Stomach smooth muscle (tissue), 2 donors: ENCODE results near the gene CARD9.
A peak's percentile ranks its signal among the peaks of the same experiment; 100 is the strongest.

ENCODE experiments used
- H3K27ac ChIP-seq: one replicate; pipeline ENCODE4 v1.7.0; 2013; ENCODE audit warnings: mild to moderate bottlenecking, low read length, inconsistent platforms
- H3K27me3 ChIP-seq, 2 donors: one replicate each; pipeline ENCODE4 v1.7.0; 2013; ENCODE audit warnings: low read length in 2 of 2; ENCODE audit not compliant: insufficient read depth in 2 of 2, control insufficient read depth in 1 of 2
- H3K36me3 ChIP-seq, 2 donors: one replicate each; pipeline ENCODE4 v1.7.0; 2013; ENCODE audit warnings: low read length in 2 of 2; ENCODE audit not compliant: control insufficient read depth in 2 of 2, insufficient read depth in 2 of 2
- H3K4me1 ChIP-seq: one replicate; pipeline ENCODE4 v1.7.0; 2013; ENCODE audit warnings: low read length; ENCODE audit not compliant: control insufficient read depth, insufficient read depth
- H3K4me3 ChIP-seq, 2 donors: one replicate each; pipeline ENCODE4 v1.7.0; 2013; ENCODE audit warnings: low read length in 2 of 2
- H3K9ac ChIP-seq, 2 donors: one replicate each; pipeline ENCODE4 v1.7.0; 2013; ENCODE audit warnings: low read length in 2 of 2, mild to moderate bottlenecking in 1 of 2
- H3K9me3 ChIP-seq, 2 donors: one replicate each; pipeline ENCODE4 v1.7.0; 2013; ENCODE audit warnings: low read length in 2 of 2; ENCODE audit not compliant: control insufficient read depth in 2 of 2
- donor health status: healthy.
- donor health status: Pancreatic carcinoma.

The CARD9 gene

DNA sequence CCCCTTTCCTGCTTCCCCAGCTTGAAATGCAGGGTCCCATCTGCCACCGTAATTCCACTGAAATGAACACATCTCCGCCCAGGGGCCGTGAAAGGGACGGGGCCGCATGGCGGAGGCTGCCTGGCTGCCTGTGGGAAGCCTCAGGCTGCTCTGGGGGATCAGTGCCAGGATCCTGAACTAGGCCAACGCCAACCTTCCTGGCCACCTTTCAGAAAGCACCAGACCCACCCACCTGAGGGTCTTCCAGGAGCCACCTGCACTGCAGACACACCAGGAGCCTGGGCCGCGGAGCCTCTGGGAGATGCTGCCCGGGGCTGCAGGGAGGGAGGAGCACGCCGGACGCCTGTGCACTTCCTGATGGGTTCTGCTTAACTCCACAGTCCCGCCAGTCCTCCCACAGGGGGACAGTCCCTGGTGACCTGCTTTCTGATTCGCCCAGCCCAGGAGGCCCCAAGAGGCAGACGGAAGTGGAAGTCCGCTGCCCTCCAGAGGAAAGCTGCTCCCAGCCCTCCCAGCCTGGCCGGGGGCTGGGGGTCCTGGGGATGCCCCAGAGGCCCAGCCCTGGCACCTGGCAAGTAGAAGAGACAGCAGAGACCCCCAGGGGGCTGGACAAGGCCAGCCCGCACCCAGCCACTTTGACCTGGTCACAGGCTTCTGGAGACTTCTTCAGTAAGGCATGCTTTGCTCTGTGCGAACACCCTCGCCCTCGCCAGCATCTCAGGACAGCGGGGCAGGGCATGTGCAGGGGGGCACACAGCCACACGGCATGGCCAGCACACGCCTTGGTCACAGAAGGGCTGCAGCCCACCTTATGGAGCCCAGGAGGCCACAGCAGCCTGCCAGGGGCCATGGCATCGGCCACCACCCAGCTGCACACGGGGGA is at the start of gene CARD9:
TSS of gene CARD9 (minus strand) at position 370 of the 883 bp plus-strand sequence. CDS start 1,591 bp downstream, outside the sequence.
- H3K27me3 ChIP-seq, result no peaks in the 10 kb centered on the region
- peaks cover 10% of the 10 kb centered on the region for H3K4me1 ChIP-seq
- peak within 1 kb of the TSS in 1 of 2 donors; percentile 35 for H3K4me3 ChIP-seq
- H3K36me3 ChIP-seq, result peaks cover 0 to 2% of the 10 kb centered on the region in 2 donors
- H3K9ac ChIP-seq, result no peak within 1 kb of the TSS
- no peaks in the 10 kb centered on the region for H3K9me3 ChIP-seq
- no peak within 1 kb of the TSS for H3K27ac ChIP-seq

GRCh38 chr9:136422876-136423275 is 49.4 kb upstream of the CARD9 start:
- H3K9me3 ChIP-seq, result no peaks in the 10 kb centered on the region
- H3K27me3 ChIP-seq, result no peaks in the 10 kb centered on the region
- H3K4me3 ChIP-seq, result no peak overlapping the region
- no peaks in the 10 kb centered on the region for H3K4me1 ChIP-seq
- H3K9ac ChIP-seq, result no peak overlapping the region
- no peak overlapping the region for H3K27ac ChIP-seq
- peaks cover 46% of the 10 kb centered on the region in 2 donors for H3K36me3 ChIP-seq

GRCh38 chr9:136421791-136422190 is 48.3 kb upstream of the CARD9 start:
- Histone ChIP-seq H3K27ac (no peak overlapping the region), H3K9me3 (no peaks in the 10 kb centered on the region), H3K4me3 (no peak overlapping the region), H3K27me3 (no peaks in the 10 kb centered on the region), H3K4me1 (no peaks in the 10 kb centered on the region), H3K36me3 (peaks cover 53% of the 10 kb centered on the region in 2 donors), H3K9ac (no peak overlapping the region)

GRCh38 chr9:136419092-136419420 is 45.6 kb upstream of the CARD9 start:
- no peak overlapping the region for H3K27ac ChIP-seq
- H3K4me3 ChIP-seq, result no peak overlapping the region
- H3K36me3 ChIP-seq, result peaks cover 67 to 69% of the 10 kb centered on the region in 2 donors
- no peaks in the 10 kb centered on the region for H3K9me3 ChIP-seq
- H3K27me3 ChIP-seq, result no peaks in the 10 kb centered on the region
- no peaks in the 10 kb centered on the region for H3K4me1 ChIP-seq
- no peak overlapping the region for H3K9ac ChIP-seq

GRCh38 chr9:136418182-136419091 is 45.0 kb upstream of the CARD9 start:
- no peaks in the 10 kb centered on the region for H3K4me1 ChIP-seq
- H3K9ac ChIP-seq, result no peak overlapping the region
- H3K27ac ChIP-seq, result no peak overlapping the region
- H3K36me3 ChIP-seq, result peaks cover 67 to 72% of the 10 kb centered on the region in 2 donors
- no peaks in the 10 kb centered on the region for H3K27me3 ChIP-seq
- H3K4me3 ChIP-seq, result no peak overlapping the region
- no peaks in the 10 kb centered on the region for H3K9me3 ChIP-seq

- H3K4me3 ChIP-seq, result no peak overlapping the region
- H3K36me3 ChIP-seq, result peaks cover 62 to 63% of the 10 kb centered on the region in 2 donors
- H3K9me3 ChIP-seq, result no peaks in the 10 kb centered on the region
- H3K4me1 ChIP-seq, result peaks cover under 1% of the 10 kb centered on the region
- no peaks in the 10 kb centered on the region for H3K27me3 ChIP-seq
- H3K27ac ChIP-seq, result no peak overlapping the region
- no peak overlapping the region for H3K9ac ChIP-seq
These were observed 43.4 kb upstream of the CARD9 start for GRCh38 chr9:136416914-136417313.

DNA sequence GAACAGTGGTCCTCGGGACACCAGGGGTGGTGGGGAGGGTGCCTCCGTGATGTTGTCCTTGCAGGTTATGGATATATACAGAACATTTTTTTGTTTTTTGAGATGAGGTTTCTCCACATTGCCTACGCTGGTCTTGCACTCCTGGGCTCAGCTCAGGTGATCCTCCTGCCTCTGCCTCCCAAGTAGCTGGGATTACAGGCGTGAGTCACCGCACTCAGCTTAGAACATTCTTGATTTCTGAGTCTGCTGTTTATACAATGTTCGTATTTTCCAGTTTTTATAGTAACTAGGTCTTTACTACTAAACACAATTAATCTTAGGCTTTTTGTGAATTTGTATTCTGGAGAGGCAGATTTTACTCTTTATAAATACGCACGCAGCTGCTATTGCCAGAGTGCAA is 43.0 kb upstream of the CARD9 start:
- peaks cover 5% of the 10 kb centered on the region for H3K4me1 ChIP-seq
- no peaks in the 10 kb centered on the region for H3K27me3 ChIP-seq
- no peak overlapping the region for H3K4me3 ChIP-seq
- H3K27ac ChIP-seq, result no peak overlapping the region
- peaks cover 58 to 63% of the 10 kb centered on the region in 2 donors for H3K36me3 ChIP-seq
- H3K9ac ChIP-seq, result no peak overlapping the region
- H3K9me3 ChIP-seq, result no peaks in the 10 kb centered on the region

GRCh38 chr9:136412962-136413361 is 39.5 kb upstream of the CARD9 start:
- Histone ChIP-seq H3K4me1 (peaks cover 25% of the 10 kb centered on the region), H3K27me3 (no peaks in the 10 kb centered on the region), H3K9me3 (no peaks in the 10 kb centered on the region), H3K27ac (no peak overlapping the region), H3K4me3 (no peak overlapping the region), H3K9ac (no peak overlapping the region), H3K36me3 (peaks cover 40 to 45% of the 10 kb centered on the region in 2 donors)

DNA sequence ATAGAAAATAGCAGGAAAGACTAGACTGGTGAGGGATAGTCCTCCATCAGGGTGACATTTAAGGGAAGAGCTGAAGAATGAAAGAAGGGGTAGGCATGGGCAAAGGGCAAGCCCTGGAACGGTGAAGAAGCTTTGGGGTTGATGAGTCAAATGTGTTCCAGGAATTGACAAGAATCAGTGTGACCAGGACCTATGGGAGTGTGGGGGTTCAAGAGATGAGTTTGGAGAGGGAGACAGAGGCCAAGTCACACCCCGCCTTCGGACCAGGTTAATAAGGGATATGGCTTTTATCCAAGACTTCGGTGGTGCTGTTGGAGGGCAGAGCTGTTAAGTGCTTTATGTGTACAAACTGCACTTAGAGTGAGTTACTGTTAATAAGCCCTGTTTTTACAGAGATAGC is 37.9 kb upstream of the CARD9 start:
- Histone ChIP-seq H3K9ac (peak overlapping the region; percentile 74 to 91), H3K9me3 (no peaks in the 10 kb centered on the region), H3K27me3 (no peaks in the 10 kb centered on the region), H3K27ac (no peak overlapping the region), H3K4me3 (peak overlapping the region; percentile 78 to 92), H3K4me1 (peaks cover 25% of the 10 kb centered on the region), H3K36me3 (peaks cover 36 to 40% of the 10 kb centered on the region in 2 donors)

- Histone ChIP-seq H3K4me3 (peak within 1 kb of the TSS; percentile 78 to 92), H3K27me3 (no peaks in the 10 kb centered on the region), H3K27ac (peak within 1 kb of the TSS; percentile 71), H3K9me3 (no peaks in the 10 kb centered on the region), H3K36me3 (peaks cover 34 to 36% of the 10 kb centered on the region in 2 donors), H3K9ac (peak within 1 kb of the TSS; percentile 74 to 91), H3K4me1 (peaks cover 25% of the 10 kb centered on the region)
These were observed 37.2 kb upstream of the CARD9 start, which contains the start of the genes ENTR1 and PMPCA for GRCh38 chr9:136410500-136411287. TSS of gene ENTR1 (minus strand) at chr9:136410614. CDS start at chr9:136410397, 217 bp downstream. TSS of gene PMPCA (plus strand) at chr9:136410658. CDS start at chr9:136410669, 11 bp downstream.
